LoVo (cell line): Measurements from ENCODE around the gene TMEM121.
"Not testable (repeated sequence)": the region's sequence is repeated elsewhere in the genome, so short reads cannot be mapped to it uniquely, and the experiment has no call there.

Source experiments
- DNase-seq: peaks from one replicate; pipeline ENCODE4 v3.0.0-alpha.2; 2016; ENCODE audit warnings: low spot score

Gene TMEM121

DNA sequence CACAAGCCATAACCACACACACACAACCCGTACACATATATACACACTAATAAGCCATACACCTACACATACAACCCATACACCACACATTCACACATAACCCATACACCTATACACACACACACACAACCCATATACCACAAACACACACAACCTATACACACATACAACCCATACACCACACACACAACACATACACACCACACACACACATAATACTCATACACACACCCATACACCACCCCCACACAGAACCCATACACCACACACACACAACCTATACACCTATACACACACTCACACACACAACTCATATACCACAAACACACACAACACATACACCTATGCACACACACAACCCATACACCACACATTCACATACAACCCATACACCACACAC lies 44.1 kb downstream of the TMEM121 start:
- no peak for DNase-seq

DNA sequence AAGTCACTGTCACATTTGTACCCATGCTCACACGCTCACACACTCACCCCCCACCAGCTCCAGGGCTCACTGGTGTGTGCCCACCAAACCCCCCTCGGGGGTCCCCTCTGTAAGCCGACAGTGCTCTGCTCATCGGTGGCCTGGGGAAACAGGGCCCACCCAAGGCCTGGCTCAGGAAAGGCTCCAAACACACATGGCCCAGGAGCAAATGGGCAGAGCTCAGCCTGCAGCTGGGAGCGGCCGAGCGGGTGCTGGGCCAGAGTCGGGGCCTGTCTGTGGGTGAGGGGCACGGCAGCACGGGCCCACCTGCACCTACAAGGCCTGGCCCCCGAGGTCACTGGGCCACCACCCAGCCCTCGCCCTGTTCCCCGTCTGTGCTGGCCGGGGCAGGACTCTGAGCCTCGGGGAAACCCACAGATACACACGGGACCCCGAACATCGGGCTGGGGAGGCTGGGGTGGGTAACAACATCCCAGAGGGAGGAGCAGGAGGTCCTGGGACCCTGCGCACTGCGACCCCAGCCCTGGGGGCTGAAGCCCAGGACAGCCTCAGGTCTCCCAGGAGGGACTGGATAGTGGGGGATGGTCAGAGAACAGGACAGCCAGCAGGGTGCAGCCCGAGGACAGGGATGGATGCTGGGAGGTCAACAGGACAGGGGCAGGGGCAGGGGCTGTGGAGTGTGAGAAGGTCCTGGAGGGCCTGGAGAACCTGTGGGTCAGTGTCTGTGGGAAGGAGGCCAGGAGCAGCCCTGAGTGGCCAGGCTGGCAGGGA lies 45.0 kb downstream of the TMEM121 start:
- not testable (repeated sequence) for DNase-seq

DNA sequence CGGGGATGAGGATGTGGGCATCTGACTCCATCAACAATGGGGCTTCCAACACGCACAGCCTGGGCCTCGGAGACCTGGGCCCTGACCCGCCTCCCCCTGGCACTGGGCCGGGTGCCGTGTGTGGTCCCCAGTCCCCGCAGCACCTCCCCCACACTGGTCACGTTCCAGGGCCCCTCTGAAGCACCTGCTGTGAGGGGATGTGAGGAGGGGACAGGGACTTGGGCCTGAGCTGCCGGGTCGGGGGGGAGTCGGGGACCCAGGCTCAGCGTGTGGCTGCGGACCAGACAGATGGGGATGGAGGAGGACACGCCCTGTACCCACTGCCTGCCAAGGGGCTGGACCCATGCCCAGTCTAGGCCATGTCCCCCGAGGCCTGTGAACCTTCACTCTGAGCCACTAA lies 45.7 kb downstream of the TMEM121 start:
- not testable (repeated sequence) for DNase-seq

DNA sequence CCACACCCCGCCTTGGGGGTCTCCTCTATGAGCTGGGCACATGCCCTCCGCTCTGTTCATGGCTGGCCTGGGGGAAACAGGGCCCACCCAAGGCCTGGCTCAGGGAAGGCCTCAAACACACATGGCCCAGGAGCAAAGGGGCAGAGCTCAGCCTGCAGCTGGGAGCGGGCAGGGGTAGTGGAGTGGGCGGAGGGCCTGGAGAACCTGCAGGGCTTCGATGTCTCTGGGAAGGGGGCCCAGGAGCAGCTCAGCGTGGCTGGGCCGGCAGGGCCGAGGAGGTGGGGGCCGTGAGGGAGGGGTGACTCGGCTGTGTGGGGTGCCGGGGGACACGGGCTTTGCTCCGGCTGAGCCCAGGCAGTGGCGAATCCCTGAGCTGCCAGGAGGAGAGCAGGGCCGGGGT lies 47.5 kb downstream of the TMEM121 start:
- DNase-seq, result not testable (repeated sequence)

DNA sequence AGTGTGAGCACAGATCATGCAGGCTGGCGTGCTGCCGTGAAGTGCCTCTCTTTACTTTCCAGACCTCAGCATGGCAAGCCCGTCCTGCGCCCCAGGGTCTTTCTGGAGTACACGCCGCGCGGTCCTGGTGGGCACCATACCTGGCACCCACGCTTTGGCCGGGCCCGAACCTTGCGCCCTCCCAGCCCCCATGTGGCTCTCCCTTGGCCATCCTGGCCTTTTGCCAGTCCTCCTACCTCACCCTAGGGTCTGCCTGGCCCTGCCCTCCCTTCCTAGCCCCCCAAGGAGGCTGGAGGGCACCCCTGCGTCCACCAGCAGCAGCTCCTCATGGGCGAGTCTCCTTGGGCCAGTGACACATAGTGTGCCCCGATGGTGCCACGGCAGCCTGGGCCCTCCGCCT lies 48.0 kb downstream of the TMEM121 start:
- DNase-seq, result not testable (repeated sequence)

DNA sequence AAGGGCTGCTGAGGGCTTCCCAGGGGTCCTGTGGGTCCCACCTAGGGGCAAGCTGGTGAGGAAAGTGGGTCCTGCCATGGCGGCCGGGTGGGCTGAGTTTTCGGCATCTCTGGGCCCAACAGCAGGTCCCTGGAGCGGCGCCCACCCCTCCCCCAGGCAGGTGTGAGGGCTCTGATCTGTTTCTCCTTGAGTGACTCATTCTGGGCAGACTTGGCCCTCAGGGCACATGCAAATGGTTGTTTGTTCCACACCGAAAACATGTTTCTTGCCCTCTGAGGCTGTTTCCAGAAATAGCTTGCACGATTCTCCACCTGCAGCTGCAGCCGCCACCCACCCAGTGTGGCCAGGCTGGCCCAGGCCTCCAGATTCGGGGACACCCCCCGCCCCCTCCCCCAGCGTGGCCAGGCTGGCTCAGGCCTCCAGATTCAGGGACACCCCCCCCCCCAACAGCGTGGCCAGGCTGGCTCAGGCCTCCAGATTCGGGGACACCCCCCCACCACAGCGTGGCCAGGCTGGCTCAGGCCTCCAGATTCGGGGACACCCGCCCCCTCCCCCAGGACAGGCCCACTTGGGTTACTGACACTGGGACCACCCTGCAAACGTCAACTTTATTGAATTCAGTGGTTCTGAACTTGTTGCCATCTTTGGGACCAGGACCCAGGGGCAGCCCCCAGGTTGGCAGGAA lies 48.8 kb downstream of the TMEM121 start:
- not testable (repeated sequence) for DNase-seq

DNA sequence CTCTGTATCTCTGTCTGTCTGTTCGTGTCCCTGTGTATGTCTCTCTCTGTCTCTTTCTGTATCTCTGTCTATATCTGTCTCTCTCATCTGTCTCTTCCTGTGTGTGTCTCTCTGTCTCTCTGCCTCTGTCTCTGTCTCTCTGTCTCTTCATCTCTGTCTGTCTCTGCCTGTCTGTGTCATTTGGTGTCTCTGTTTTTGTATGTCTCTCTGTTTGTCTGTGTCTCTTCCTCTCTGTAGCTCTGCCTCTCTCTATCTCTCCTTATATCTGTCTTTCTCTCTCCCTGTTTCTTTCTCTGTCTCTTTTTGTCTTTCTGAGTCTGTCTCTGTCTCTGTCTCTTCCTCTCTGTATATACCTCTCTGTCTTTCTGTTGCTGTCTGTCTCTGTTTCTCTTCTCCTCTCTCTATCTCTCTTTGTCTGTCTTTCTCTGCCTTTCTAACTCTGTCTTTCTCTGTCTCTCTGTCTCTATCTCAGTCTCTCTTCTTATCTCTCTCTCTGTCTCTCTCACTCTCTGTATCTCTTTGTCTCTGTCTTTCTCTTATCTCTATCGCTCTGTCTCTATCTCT lies 50.2 kb downstream of the TMEM121 start:
- DNase-seq, result no peak

DNA sequence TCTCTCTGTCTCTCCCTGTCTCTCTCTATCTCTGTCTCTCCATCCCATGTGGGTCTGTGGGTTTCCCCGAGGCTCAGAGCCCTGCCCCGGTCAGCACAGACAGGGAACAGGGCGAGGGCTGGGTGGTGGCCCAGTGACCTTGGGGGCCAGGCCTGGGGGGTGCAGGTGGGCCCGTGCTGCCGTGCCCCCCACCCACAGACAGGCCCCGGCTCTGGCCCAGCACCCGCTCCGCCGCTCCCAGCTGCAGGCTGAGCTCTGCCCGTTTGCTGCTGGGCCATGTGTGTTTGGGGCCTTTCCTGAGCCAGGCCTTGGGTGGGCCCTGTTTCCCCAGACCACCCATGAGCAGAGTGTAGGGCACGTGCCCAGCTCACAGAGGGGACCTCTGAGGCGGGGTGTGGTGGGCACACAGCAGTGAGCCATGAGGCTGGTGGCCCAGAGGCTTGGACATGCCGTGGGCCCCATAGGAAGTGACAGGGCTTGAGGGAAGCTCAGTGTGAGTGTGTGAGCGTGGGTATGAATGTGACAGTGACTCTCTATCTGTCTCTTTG lies 51.0 kb downstream of the TMEM121 start:
- DNase-seq, result no peak

DNA sequence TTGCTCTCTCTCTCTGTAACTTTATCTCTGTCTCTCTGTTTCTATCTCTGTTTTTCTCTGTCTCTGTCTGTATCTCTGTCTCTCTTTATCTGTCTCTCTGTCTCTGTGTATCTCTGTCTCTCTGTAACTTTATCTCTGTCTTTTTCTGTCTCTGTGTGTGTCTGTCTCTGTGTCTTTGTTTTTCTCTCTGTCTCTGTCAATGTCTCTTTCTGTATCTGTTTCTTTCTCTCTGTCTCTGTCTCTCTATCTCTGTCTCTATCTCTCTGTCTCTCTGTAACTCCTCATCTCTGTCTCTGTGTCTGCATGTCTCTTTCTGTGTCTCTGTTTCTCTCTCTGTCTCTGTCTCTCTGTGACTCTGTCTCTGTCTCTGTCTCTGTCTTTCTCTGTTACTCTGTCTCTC lies 51.7 kb downstream of the TMEM121 start:
- no peak for DNase-seq

DNA sequence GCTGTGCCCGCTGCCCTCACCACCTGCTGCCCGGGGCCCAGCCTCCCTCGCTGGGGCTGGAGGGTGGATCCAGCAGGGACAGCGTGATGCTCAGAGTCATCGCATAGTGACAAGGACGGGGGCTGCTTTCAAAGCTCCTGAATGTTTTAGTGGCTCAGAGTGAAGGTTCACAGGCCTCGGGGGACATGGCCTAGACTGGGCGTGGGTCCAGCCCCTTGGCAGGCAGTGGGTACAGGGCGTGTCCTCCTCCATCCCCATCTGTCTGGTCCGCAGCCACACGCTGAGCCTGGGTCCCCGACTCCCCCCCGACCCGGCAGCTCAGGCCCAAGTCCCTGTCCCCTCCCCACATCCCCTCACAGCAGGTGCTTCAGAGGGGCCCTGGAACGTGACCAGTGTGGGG lies 52.8 kb downstream of the TMEM121 start:
- DNase-seq, result not testable (repeated sequence)
